HFF-Myc (cell line): ENCODE data around the gene VPS39.
A peak's percentile ranks its signal among the peaks of the same experiment; 100 is the strongest.

Source experiments
- DNase-seq: peaks from one replicate; pipeline ENCODE4 v3.0.0-alpha.2; 2011; ENCODE audit warnings: low read depth; ENCODE audit errors: extremely low read depth
- H3K4me3 ChIP-seq: replicated peaks from 2 replicates; pipeline ENCODE4 v1.5.1; 2011; ENCODE audit warnings: low read depth, mild to moderate bottlenecking, control low read depth, low read length
- CTCF ChIP-seq: IDR thresholded peaks from 2 replicates; pipeline ENCODE4 v1.5.1; 2012; ENCODE audit warnings: mild to moderate bottlenecking, low read depth, low read length, control low read depth; ENCODE audit errors: missing control alignments

The VPS39 gene

GRCh38 chr15:42138411-42138810, 69.7 kb downstream of the VPS39 start:
- no peak for DNase-seq
- no peak for TF ChIP-seq CTCF
- H3K4me3 ChIP-seq: no peak overlapping the region

- DNase-seq: peak; percentile 25
- TF ChIP-seq CTCF: peak; percentile 63
- H3K4me3 ChIP-seq: no peak overlapping the region
Observed at GRCh38 chr15:42137461-42138261, 70.4 kb downstream of the VPS39 start.

DNA sequence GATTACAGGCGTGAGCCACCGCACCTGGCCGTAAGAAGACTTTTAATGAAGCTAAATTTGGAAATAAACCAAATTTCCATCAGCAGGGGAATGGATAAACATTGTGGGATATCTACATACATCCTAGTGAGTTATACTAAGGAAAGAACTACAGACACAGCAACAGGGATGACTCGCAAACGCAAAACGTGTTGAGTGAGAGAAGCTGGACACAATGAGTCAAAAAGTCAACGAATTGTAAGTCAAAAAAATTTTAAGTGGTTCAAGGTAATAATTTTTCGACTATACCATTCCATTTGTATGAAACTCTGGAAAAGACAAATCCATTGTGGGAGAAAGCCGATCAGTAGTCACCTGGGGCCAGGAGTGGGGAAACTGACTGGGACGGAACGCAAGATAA, 71.6 kb downstream of the VPS39 start:
- no peak overlapping the region for H3K4me3 ChIP-seq
- TF ChIP-seq CTCF: no peak
- DNase-seq: no peak

DNA sequence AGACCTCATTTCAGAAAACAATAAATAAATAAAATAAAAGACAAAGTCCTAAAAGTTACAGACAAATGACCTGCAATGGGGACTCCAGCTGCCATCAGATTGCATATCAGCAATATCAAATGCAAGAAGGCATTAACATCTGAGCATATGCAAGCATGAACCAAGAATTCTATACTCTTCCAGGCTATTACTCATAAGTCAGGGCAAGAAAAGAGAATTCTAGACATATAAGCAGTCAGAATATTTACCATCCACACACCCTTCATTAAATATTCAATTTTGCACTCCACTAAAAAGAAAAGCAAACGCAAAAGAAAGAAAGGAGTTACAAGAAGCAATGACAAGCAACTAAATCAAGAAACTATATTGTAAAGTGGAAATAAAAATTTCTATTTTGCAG, 72.8 kb downstream of the VPS39 start:
- DNase-seq: no peak
- H3K4me3 ChIP-seq: no peak overlapping the region
- no peak for TF ChIP-seq CTCF

DNA sequence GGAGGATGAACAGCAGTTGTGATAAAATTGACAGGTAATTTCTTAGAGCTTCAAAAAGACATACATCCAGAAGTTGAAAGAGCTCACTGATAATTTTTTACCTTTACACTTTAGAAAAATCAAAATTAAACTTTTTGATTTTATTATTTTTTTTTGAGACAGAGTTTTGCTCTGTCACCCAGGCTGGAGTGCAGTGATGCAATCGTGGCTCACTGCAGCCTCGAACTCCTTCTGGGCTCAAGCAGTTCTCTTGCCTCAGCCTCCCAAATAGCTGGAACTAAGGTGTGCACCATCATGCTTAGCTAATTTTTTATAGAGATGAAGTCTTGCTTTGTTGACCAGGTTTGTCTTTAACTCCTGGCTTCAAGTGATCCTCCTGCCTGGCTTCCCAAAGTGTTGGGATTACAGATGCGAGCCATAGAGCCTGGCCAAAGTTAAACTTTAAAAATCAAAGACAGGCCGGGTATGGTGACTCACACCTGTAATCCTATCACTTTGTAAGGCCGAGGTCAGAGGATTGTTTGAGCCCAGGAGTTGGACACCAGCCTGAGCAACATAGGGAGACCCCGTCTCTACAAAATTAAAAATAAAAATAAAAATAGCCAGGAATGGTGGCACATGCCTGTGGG, 73.4 kb downstream of the VPS39 start:
- DNase-seq: no peak
- no peak for TF ChIP-seq CTCF
- no peak overlapping the region for H3K4me3 ChIP-seq

DNA sequence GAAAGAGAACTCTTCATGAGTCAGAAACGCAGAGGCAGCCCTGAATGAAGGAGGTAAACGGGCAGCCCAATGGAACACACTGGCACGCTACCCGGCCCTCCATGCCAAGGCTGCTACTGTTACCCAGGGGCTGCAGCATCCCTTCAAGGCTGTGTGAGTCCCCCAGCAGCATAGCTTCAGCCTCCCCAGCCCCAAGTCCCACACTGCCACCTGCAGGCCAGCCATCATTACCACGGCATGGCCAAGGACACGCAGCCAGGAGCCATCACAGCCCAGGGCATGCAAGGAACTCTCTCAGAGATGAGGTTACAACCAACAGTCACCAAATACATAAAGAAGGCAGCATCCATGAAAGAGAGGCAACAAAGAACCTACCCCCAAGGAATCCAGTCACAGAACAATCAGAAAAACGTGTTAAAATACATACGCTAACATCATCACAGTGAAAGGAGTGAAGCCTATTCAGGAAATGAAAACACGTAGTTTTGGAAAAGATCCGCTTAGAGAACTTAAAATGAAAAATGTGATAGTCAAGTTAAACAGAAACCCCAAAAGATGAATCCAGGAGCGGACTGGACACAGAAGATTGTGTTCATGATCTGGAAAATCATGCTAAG, 74.1 kb downstream of the VPS39 start:
- peak; percentile 85 for TF ChIP-seq CTCF
- H3K4me3 ChIP-seq: no peak overlapping the region
- DNase-seq: no peak
